ENCODE results near the gene FICD.

FICD gene

DNA sequence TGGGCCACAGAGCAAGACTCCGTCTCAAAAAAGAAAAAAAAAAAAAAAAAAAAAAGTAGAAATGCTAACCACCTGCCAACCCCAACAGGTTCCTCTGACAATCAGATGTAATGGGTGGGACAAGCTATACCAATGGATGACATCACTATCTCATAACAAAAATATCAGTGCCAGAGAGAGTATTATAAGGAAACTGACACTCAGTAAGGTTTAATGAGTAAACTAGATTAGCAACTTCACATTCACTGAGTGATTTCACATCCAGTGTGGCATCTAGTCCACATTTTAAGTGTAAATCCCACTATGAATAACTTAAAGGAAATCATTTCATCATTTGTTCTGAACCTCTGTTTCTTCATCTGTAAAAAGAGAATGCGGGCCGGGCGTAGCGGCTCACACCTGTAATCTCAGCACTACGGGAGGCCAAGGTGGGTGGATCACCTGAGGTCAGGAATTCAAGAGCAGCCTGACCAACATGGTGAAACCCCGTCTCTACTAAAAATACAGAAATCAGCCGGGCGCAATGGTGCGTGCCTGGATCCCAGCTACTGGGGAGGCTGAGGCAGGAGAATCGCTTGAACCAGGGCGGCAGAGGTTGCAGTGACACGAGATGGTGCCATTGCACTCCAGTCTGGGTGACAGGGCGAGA, 44.1 kb downstream of the FICD start:
- no peak for DNase-seq (ENCODE audit: extremely low spot score)
- TF ChIP-seq LEF1 (IDR thresholded peaks at IDR 0.05; ENCODE audit: borderline replicate concordance) = no peak
- TF ChIP-seq ZNF384 (IDR thresholded peaks at IDR 0.05) = no peak
- no peak for TF ChIP-seq CTBP1 (IDR thresholded peaks at IDR 0.05; ENCODE audit: borderline replicate concordance)
- no peak for TF ChIP-seq TARDBP (IDR thresholded peaks at IDR 0.05)
- TF ChIP-seq FOXA1 (IDR thresholded peaks at IDR 0.05) = no peak
- TF ChIP-seq, protein P1, sequence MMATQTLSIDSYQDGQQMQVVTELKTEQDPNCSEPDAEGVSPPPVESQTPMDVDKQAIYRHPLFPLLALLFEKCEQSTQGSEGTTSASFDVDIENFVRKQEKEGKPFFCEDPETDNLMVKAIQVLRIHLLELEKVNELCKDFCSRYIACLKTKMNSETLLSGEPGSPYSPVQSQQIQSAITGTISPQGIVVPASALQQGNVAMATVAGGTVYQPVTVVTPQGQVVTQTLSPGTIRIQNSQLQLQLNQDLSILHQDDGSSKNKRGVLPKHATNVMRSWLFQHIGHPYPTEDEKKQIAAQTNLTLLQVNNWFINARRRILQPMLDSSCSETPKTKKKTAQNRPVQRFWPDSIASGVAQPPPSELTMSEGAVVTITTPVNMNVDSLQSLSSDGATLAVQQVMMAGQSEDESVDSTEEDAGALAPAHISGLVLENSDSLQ (IDR thresholded peaks at IDR 0.05) = no peak
- TF ChIP-seq L3MBTL2 (conservative IDR thresholded peaks at IDR 0.05) = no peak
- TF ChIP-seq FOXM1 (IDR thresholded peaks at IDR 0.05; ENCODE audit: borderline replicate concordance) = no peak
- TF ChIP-seq SP1 (IDR thresholded peaks at IDR 0.05) = no peak
- no peak for TF ChIP-seq FOXK2 (IDR thresholded peaks at IDR 0.05)
- TF ChIP-seq NFRKB (IDR thresholded peaks at IDR 0.05) = no peak
- TF ChIP-seq ELF4 (IDR thresholded peaks at IDR 0.05) = no peak
- TF ChIP-seq ARNT (IDR thresholded peaks at IDR 0.05) = no peak
- TF ChIP-seq SUZ12 (IDR thresholded peaks at IDR 0.05) = no peak
- ChIA-PET POLR2A (interaction anchor here (1.3 kb wide), 1 partner anchor 9 kb away, joined by 3 read pairs; no protein-coding TSS in a partner anchor), CTCF (interaction anchor here (1.2 kb wide), 1 partner anchor 641 kb away, joined by 3 read pairs; no protein-coding TSS in a partner anchor)

DNA sequence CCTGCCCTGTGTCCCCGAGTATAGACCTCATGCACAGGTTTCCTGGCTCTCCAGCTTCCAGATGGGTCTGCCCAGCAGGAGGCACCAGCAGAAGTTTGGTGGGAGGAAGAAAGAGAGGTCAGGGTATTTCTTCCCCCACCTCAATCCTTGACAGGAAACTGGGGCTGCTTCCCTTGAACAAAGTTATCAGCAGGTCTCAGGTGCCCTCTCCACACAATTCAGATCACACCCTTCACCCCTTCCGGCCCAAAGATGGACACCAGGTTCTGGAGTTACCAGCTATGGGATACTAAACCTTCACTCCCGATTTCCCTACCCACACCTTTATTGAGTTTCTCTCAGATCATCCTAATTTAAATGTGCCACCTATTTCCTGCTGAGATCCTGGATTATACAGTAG, 44.7 kb downstream of the FICD start:
- ChIA-PET POLR2A (interaction anchor here (1.3 kb wide), 1 partner anchor 9 kb away, joined by 3 read pairs; no protein-coding TSS in a partner anchor), CTCF (interaction anchor here (1.2 kb wide), 1 partner anchor 641 kb away, joined by 3 read pairs; no protein-coding TSS in a partner anchor)
- no peak for DNase-seq (ENCODE audit: extremely low spot score)
- TF ChIP-seq, protein P1 (IDR thresholded peaks at IDR 0.05) = no peak
- TF ChIP-seq BHLHE40 (IDR thresholded peaks at IDR 0.05; ENCODE audit: borderline replicate concordance) (no peak), FOXM1 (IDR thresholded peaks at IDR 0.05; ENCODE audit: borderline replicate concordance) (no peak), FOXA1 (IDR thresholded peaks at IDR 0.05) (no peak), LEF1 (IDR thresholded peaks at IDR 0.05; ENCODE audit: borderline replicate concordance) (no peak), SP1 (IDR thresholded peaks at IDR 0.05) (no peak), ELF4 (IDR thresholded peaks at IDR 0.05) (no peak)

DNA sequence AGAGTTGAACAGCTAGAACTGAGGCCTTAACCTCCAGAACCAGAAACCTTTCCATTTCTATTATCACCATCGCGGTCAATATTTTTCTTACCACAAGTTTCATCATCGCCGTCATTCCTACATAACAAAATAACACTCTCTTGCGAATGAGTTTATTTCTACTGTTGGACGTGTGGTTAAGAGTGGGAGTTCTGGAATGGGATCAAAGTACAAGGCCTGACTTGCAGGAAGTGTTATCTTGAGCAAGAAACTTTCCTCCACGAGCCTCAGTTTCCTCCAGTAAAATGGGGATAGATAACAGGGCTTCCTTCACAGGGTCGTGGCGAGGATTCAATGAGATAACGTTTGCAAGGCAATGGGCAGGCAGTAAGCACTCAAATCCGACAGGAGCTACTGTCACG, 45.2 kb downstream of the FICD start:
- DNase-seq (ENCODE audit: extremely low spot score) = no peak
- TF ChIP-seq TARDBP (IDR thresholded peaks at IDR 0.05) (no peak), ARNT (IDR thresholded peaks at IDR 0.05) (no peak), SP1 (IDR thresholded peaks at IDR 0.05) (no peak), ELF4 (IDR thresholded peaks at IDR 0.05) (no peak), SUZ12 (IDR thresholded peaks at IDR 0.05) (no peak), FOXM1 (IDR thresholded peaks at IDR 0.05; ENCODE audit: borderline replicate concordance) (no peak), FOXK2 (IDR thresholded peaks at IDR 0.05) (no peak), CTBP1 (IDR thresholded peaks at IDR 0.05; ENCODE audit: borderline replicate concordance) (no peak), L3MBTL2 (conservative IDR thresholded peaks at IDR 0.05) (no peak), LEF1 (IDR thresholded peaks at IDR 0.05; ENCODE audit: borderline replicate concordance) (no peak), HDGF (IDR thresholded peaks at IDR 0.05; ENCODE audit: borderline replicate concordance) (no peak), ZNF384 (IDR thresholded peaks at IDR 0.05) (no peak)
- TF ChIP-seq, protein P1 (IDR thresholded peaks at IDR 0.05) = no peak
- POLR2A ChIA-PET = interaction anchor here (0.6 to 0.8 kb wide), 2 partner anchors 25 to 45 kb away, joined by 3 to 5 read pairs; partner anchors contain the start of gene FICD
- CTCF ChIA-PET = interaction anchor here (0.6 to 1.2 kb wide), 2 partner anchors 58 to 642 kb away, joined by 3 read pairs; no protein-coding TSS in a partner anchor

DNA sequence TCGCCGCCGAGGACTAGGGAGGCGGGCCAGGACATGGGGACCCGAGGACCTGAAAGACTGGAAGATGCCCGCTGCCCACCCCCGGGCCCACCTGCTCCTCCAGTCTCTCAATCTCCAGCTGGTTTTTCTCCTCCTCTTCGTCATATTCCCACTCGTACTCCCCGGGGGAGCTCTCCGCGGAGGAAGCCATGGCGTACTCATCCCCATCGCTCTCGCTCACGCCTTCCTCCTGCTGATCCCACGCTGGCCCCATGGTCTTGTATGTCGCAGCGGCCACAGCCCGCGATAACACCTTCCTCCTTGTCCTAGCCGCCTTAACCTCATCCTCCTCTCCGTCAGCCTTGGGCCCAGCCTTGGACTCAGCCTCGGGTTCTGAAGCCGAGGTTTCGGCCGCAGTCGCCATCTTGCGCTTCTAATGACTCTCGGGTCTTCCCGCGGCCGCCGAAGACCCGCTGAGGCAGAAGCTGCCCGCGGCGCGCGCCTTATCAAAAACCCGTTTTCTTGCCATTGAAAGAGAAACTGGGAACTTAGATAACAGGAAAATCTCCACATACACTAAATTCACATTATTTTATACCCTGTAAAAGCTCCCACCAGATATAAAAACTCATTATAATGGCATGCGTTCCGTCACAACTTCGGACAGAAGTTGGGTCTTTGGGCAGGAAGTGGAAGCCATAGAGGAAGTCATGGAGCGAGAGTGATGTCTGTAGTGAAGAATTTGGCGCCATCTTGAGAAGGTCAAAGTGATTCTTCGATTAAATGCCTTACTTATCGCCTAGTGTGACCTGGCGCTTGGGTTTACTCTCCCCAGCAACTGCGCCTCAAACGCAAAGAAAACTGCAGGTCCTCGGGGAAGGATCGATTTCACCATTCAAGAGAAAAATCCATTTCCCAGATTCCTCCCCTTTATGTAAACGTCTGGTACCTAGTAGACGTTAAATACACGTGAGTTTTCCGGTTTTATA, 46.0 kb downstream of the FICD start, which contains the start of gene SART3:
Gene SART3, minus strand, starts transcription at position 422 of the 968 bp plus-strand sequence. Its CDS starts 19 bp downstream, at position 403.
- DNase-seq (ENCODE audit: extremely low spot score) = peak; percentile 77
- ChIA-PET POLR2A (interaction anchor here (0.6 to 1.9 kb wide), 5 partner anchors 12 to 526 kb away, joined by 3 to 8 read pairs (median 3); partner anchors contain the start of gene FICD), CTCF (interaction anchor here (0.6 kb wide), 1 partner anchor 57 kb away, joined by 3 read pairs; no protein-coding TSS in a partner anchor)
- peak; percentile 38 for TF ChIP-seq L3MBTL2 (conservative IDR thresholded peaks at IDR 0.05)
- TF ChIP-seq ZNF384 (IDR thresholded peaks at IDR 0.05) = no peak
- no peak for TF ChIP-seq SP1 (IDR thresholded peaks at IDR 0.05)
- TF ChIP-seq LEF1 (IDR thresholded peaks at IDR 0.05; ENCODE audit: borderline replicate concordance) = no peak
- no peak for TF ChIP-seq FOXK2 (IDR thresholded peaks at IDR 0.05)
- TF ChIP-seq ELF4 (IDR thresholded peaks at IDR 0.05) = peak; percentile 78
- peak; percentile 97 for TF ChIP-seq NFRKB (IDR thresholded peaks at IDR 0.05)
- no peak for TF ChIP-seq BHLHE40 (IDR thresholded peaks at IDR 0.05; ENCODE audit: borderline replicate concordance)

DNA sequence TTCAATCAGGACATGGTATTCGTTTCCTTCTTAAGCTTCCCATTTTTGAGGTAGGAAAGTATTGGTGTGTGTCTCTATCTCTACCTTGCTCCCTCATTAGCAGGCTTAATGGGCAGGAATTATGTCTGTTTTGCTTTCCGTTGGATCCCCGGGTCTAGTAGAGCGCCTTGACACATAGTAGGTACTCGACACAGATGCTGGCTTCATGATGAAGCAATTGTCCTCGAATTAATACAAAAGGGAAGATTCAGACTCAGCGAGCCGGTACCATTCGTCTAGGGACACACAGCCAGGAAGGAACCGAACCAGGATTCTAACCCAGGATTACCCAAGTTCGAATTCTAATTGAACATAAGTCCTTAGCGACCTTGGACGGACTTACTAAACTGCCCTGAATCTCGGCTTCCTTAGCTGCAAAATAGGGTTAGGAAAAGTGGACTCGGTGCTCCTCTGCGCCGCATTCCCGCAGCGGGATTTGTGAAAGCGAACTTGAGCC, 46.8 kb downstream of the FICD start:
- POLR2A ChIA-PET = interaction anchor here (0.7 to 1.9 kb wide), 11 partner anchors 8 to 525 kb away, joined by 3 to 10 read pairs (median 3); no protein-coding TSS in a partner anchor
- CTCF ChIA-PET = interaction anchor here (0.6 to 1.0 kb wide), 3 partner anchors 51 to 534 kb away, joined by 3 to 7 read pairs (median 3); no protein-coding TSS in a partner anchor
- TF ChIP-seq LEF1 (IDR thresholded peaks at IDR 0.05; ENCODE audit: borderline replicate concordance) (no peak), BHLHE40 (IDR thresholded peaks at IDR 0.05; ENCODE audit: borderline replicate concordance) (no peak), HDGF (IDR thresholded peaks at IDR 0.05; ENCODE audit: borderline replicate concordance) (no peak), SUZ12 (IDR thresholded peaks at IDR 0.05) (no peak)
- TF ChIP-seq, protein P1 (IDR thresholded peaks at IDR 0.05) = no peak
- DNase-seq (ENCODE audit: extremely low spot score) = no peak
